GM19328 (cell line): ENCODE measurements around the gene GUCY1B1.

Experiments used
- ATAC-seq: cut with Tn5 transposase; IDR thresholded peaks from one replicate; pipeline ENCODE4 v1.9.1; 2021; ENCODE audit warnings: mild to moderate bottlenecking, moderate library complexity; ENCODE audit not compliant: unreplicated experiment

The GUCY1B1 gene

GRCh38 chr4:155758481-155759371, at the start of gene GUCY1B1:
TSS of gene GUCY1B1 (plus strand) at chr4:155759021. CDS start at chr4:155759141, 120 bp downstream.
- peak; percentile 88 for ATAC-seq

GRCh38 chr4:155709918-155710317, 48.9 kb upstream of the GUCY1B1 start:
- no peak for ATAC-seq

GRCh38 chr4:155711556-155711955, 47.3 kb upstream of the GUCY1B1 start:
- no peak for ATAC-seq

- ATAC-seq = no peak
Measured at GRCh38 chr4:155712846-155713245, 46.0 kb upstream of the GUCY1B1 start.

- no peak for ATAC-seq
Measured at GRCh38 chr4:155713911-155714310, 44.9 kb upstream of the GUCY1B1 start.

GRCh38 chr4:155722336-155722735, 36.5 kb upstream of the GUCY1B1 start:
- no peak for ATAC-seq

GRCh38 chr4:155722816-155723499, 35.9 kb upstream of the GUCY1B1 start:
- ATAC-seq = no peak

GRCh38 chr4:155724731-155725130, 34.1 kb upstream of the GUCY1B1 start:
- ATAC-seq = no peak

- ATAC-seq = no peak
Measured at GRCh38 chr4:155734065-155734464, 24.8 kb upstream of the GUCY1B1 start.

GRCh38 chr4:155734951-155735350, 23.9 kb upstream of the GUCY1B1 start:
- ATAC-seq = no peak

GRCh38 chr4:155735496-155735895, 23.3 kb upstream of the GUCY1B1 start:
- no peak for ATAC-seq

- ATAC-seq = no peak
Measured at GRCh38 chr4:155738548-155738947, 20.3 kb upstream of the GUCY1B1 start.

GRCh38 chr4:155741546-155741945, 17.3 kb upstream of the GUCY1B1 start:
- ATAC-seq = no peak

GRCh38 chr4:155742310-155743015, 16.4 kb upstream of the GUCY1B1 start:
- ATAC-seq = no peak

- no peak for ATAC-seq
Measured at GRCh38 chr4:155745984-155746383, 12.8 kb upstream of the GUCY1B1 start.

- ATAC-seq = no peak
Measured at GRCh38 chr4:155748039-155748438, 10.8 kb upstream of the GUCY1B1 start.

GRCh38 chr4:155749041-155749440, 9.8 kb upstream of the GUCY1B1 start:
- no peak for ATAC-seq

GRCh38 chr4:155751569-155751968, 7.3 kb upstream of the GUCY1B1 start:
- ATAC-seq = no peak

GRCh38 chr4:155757745-155758265, 1.0 kb upstream of the GUCY1B1 start:
- no peak for ATAC-seq

- ATAC-seq = no peak
Measured at GRCh38 chr4:155759372-155760252, 791 bp downstream of the GUCY1B1 start.
